Neural cell (in vitro differentiated cells): ENCODE data around the gene TMEM44.

Experiments used
- EP300 ChIP-seq: fragments of 450-650 bp; conservative IDR thresholded peaks from 2 replicates; pipeline ENCODE4 v1.6.1; 2014; ENCODE audit warnings: antibody characterized with exemption, mild to moderate bottlenecking, moderate library complexity; ENCODE audit not compliant: poor library complexity, severe bottlenecking
- EZH2 ChIP-seq: fragments of 200-600, 300-800 bp; shearing (Covaris generic), sonication (generic); IDR thresholded peaks from 2 replicates; pipeline ENCODE4 v1.6.1; 2014; ENCODE audit warnings: antibody characterized with exemption, low read length, borderline replicate concordance, mild to moderate bottlenecking; ENCODE audit not compliant: insufficient read depth, poor library complexity, severe bottlenecking
- MXI1 ChIP-seq: fragments of 450-650 bp; conservative IDR thresholded peaks from 2 replicates; pipeline ENCODE4 v1.6.1; 2014; ENCODE audit warnings: antibody characterized with exemption, mild to moderate bottlenecking; ENCODE audit not compliant: poor library complexity, severe bottlenecking
- POLR2AphosphoS5 ChIP-seq: IDR thresholded peaks from 2 replicates; pipeline ENCODE4 v1.6.1; 2012
- RAD21 ChIP-seq: fragments of 450-650 bp; conservative IDR thresholded peaks from 2 replicates; pipeline ENCODE4 v1.6.1; 2014; ENCODE audit warnings: antibody characterized with exemption, mild to moderate bottlenecking, moderate library complexity
- REST ChIP-seq: IDR thresholded peaks from 2 replicates; pipeline ENCODE4 v1.6.1; 2012; ENCODE audit warnings: borderline replicate concordance
- SMC3 ChIP-seq: fragments of 450-650 bp; conservative IDR thresholded peaks from 2 replicates; pipeline ENCODE4 v1.6.1; 2014; ENCODE audit warnings: antibody characterized with exemption, mild to moderate bottlenecking, moderate library complexity; ENCODE audit not compliant: poor library complexity
- TAF1 ChIP-seq: IDR thresholded peaks from 2 replicates; pipeline ENCODE4 v1.6.1; 2012; ENCODE audit warnings: low read depth
- TF ChIP-seq, protein P1 (sequence below): fragments of 450-650 bp; IDR thresholded peaks from 2 replicates; pipeline ENCODE4 v1.5.1; 2014; ENCODE audit warnings: antibody characterized with exemption, mild to moderate bottlenecking, moderate library complexity; ENCODE audit not compliant: poor library complexity, severe bottlenecking

DNA sequence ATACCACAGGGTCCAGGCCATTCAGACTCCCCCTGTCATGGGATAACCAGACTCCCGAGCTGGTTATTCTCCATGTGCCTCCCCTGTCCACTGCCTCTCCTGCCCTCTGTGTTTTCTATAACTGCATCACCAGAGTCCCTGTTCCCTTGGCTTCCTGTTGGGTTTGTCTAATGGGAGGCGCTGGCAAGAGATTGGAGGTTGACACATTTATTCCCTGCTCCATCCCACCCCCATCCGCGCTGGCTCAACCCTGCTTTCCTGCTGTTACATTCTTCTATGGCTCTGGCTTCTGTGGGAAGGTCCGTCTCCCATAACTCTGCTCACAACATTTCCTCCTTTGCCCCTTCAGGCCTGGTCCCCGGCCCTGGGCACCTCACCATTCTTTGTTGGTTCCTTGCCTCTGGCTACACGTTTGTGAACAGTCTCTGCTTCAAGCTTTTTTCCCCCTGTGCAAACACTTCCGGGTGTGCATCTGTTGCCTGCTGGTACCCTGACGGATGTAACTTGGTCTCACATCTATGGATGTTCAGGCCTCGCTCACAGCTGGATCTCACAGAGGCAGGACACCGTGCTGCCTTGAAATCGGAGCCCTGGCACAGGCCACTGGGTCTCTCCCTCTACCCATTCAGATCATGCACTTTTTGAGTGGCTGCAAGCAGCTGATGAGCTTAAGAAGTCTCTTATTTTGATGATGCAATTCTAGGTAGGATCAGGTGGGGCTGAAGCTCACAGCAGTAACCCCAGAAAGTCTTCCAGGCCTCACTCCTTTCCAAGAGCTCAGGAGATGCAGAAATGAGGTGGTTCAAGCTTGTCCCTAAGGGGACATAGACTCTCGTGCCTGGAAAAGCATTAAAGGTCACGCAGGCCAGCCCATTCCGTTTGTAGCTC is 77.8 kb downstream of the TMEM44 start:
- TF ChIP-seq EZH2 (no peak), SMC3 (no peak), MXI1 (no peak), POLR2AphosphoS5 (no peak), EP300 (no peak), REST (no peak), TAF1 (no peak), RAD21 (no peak)
- TF ChIP-seq, protein P1, sequence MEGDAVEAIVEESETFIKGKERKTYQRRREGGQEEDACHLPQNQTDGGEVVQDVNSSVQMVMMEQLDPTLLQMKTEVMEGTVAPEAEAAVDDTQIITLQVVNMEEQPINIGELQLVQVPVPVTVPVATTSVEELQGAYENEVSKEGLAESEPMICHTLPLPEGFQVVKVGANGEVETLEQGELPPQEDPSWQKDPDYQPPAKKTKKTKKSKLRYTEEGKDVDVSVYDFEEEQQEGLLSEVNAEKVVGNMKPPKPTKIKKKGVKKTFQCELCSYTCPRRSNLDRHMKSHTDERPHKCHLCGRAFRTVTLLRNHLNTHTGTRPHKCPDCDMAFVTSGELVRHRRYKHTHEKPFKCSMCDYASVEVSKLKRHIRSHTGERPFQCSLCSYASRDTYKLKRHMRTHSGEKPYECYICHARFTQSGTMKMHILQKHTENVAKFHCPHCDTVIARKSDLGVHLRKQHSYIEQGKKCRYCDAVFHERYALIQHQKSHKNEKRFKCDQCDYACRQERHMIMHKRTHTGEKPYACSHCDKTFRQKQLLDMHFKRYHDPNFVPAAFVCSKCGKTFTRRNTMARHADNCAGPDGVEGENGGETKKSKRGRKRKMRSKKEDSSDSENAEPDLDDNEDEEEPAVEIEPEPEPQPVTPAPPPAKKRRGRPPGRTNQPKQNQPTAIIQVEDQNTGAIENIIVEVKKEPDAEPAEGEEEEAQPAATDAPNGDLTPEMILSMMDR, result no peak
